Peyer's patch (tissue), 4 donors: Measurements from ENCODE around the gene DPEP1.

Source experiments
- CTCF ChIP-seq, 6 experiments: fragments of 450-650 bp in 4 of 6; fragments of 200-600 bp in 2 of 6; sonication (generic) in 1 of 6; IDR thresholded peaks; one replicate each; pipeline ENCODE4 v1.5.1; 2017 to 2019; ENCODE audit warnings: antibody characterized with exemption in 6 of 6, mild to moderate bottlenecking in 3 of 6, moderate library complexity in 1 of 6
- POLR2A ChIP-seq, 2 donors: fragments of 450-650 bp; IDR thresholded peaks; one replicate each; pipeline ENCODE4 v1.5.1; 2017; ENCODE audit warnings: antibody characterized with exemption in 2 of 2, mild to moderate bottlenecking in 2 of 2, moderate library complexity in 2 of 2

GRCh38 chr16:89646270-89646669 is 32.8 kb downstream of the DPEP1 start:
- TF ChIP-seq CTCF (IDR thresholded peaks at IDR 0.05) (no peak), POLR2A (IDR thresholded peaks at IDR 0.05) (no peak)
